ENCODE measurements around the gene XRCC2.
A peak's percentile ranks its signal among the peaks of the same experiment; 100 is the strongest.

XRCC2 gene

GRCh38 chr7:152608656-152609055 is 67.3 kb downstream of the XRCC2 start:
- DNase-seq, result no peak

- no peak for DNase-seq
Measured at GRCh38 chr7:152608208-152608607, 67.7 kb downstream of the XRCC2 start.

- no peak for DNase-seq
Measured at GRCh38 chr7:152607007-152607406, 68.9 kb downstream of the XRCC2 start.

- peak; percentile 4 for DNase-seq
Measured at GRCh38 chr7:152602962-152603361, 73.0 kb downstream of the XRCC2 start.

GRCh38 chr7:152601305-152601798 is 74.6 kb downstream of the XRCC2 start:
- no peak for DNase-seq

- no peak for DNase-seq
Measured at GRCh38 chr7:152600266-152600665, 75.7 kb downstream of the XRCC2 start.

GRCh38 chr7:152597507-152597906 is 78.4 kb downstream of the XRCC2 start:
- DNase-seq, result no peak

- DNase-seq, result no peak
Measured at GRCh38 chr7:152596824-152597223, 79.1 kb downstream of the XRCC2 start.

Measured in suppressor macrophage treated with lipopolysaccharide for 4 hours (primary cell).